Measurements from ENCODE around the gene SIRPA.

SIRPA gene

GRCh38 chr20:1934721-1935573 is 39.7 kb downstream of the SIRPA start:
- H2AFZ ChIP-seq (ENCODE audit: low read depth, low read length): no peak overlapping the region
- no peak overlapping the region for H3K27ac ChIP-seq (ENCODE audit: low read length)
- no peak overlapping the region for H3K4me3 ChIP-seq (ENCODE audit: low read length)
- no peaks in the 10 kb centered on the region for H3K79me2 ChIP-seq (ENCODE audit: low read length)
- peaks cover 16% of the 10 kb centered on the region for H3K36me3 ChIP-seq (replicated peaks; ENCODE audit: low read depth, low read length)
- no peak overlapping the region for H3K4me2 ChIP-seq (ENCODE audit: low read length)
- no peak overlapping the region for H3K9ac ChIP-seq (ENCODE audit: low read length)
- H4K20me1 ChIP-seq (ENCODE audit: insufficient read depth, low read length): no peaks in the 10 kb centered on the region
- TF ChIP-seq CTCF (IDR thresholded peaks at IDR 0.05; ENCODE audit: low read depth, low read length): no peak
- no peak for TF ChIP-seq EZH2phosphoT487 (IDR thresholded peaks at IDR 0.05; ENCODE audit: low read depth)
- no peaks in the 10 kb centered on the region for H3K27me3 ChIP-seq (ENCODE audit: low read depth, low read length)
- H3K4me1 ChIP-seq (ENCODE audit: low read length): no peaks in the 10 kb centered on the region
- H3K9me3 ChIP-seq (ENCODE audit: insufficient read depth, low read length): no peaks in the 10 kb centered on the region

- Histone ChIP-seq H3K4me2 (ENCODE audit: low read length) (no peak overlapping the region), H3K27me3 (ENCODE audit: low read depth, low read length) (no peaks in the 10 kb centered on the region), H3K36me3 (replicated peaks; ENCODE audit: low read depth, low read length) (peaks cover 13% of the 10 kb centered on the region), H3K4me1 (ENCODE audit: low read length) (no peaks in the 10 kb centered on the region), H3K9ac (ENCODE audit: low read length) (no peak overlapping the region), H3K27ac (ENCODE audit: low read length) (no peak overlapping the region), H3K79me2 (ENCODE audit: low read length) (no peaks in the 10 kb centered on the region), H3K4me3 (ENCODE audit: low read length) (no peak overlapping the region), H2AFZ (ENCODE audit: low read depth, low read length) (no peak overlapping the region), H3K9me3 (ENCODE audit: insufficient read depth, low read length) (no peaks in the 10 kb centered on the region), H4K20me1 (ENCODE audit: insufficient read depth, low read length) (no peaks in the 10 kb centered on the region)
- TF ChIP-seq CTCF (IDR thresholded peaks at IDR 0.05; ENCODE audit: low read depth, low read length): no peak
These were observed 40.6 kb downstream of the SIRPA start for GRCh38 chr20:1935696-1936366.

- H4K20me1 ChIP-seq (ENCODE audit: insufficient read depth, low read length): no peaks in the 10 kb centered on the region
- no peak overlapping the region for H3K9ac ChIP-seq (ENCODE audit: low read length)
- no peaks in the 10 kb centered on the region for H3K9me3 ChIP-seq (ENCODE audit: insufficient read depth, low read length)
- H3K4me2 ChIP-seq (ENCODE audit: low read length): no peak overlapping the region
- H3K79me2 ChIP-seq (ENCODE audit: low read length): no peaks in the 10 kb centered on the region
- no peak overlapping the region for H3K27ac ChIP-seq (ENCODE audit: low read length)
- TF ChIP-seq EZH2phosphoT487 (IDR thresholded peaks at IDR 0.05; ENCODE audit: low read depth): no peak
- no peak for TF ChIP-seq CTCF (IDR thresholded peaks at IDR 0.05; ENCODE audit: low read depth, low read length)
- H3K27me3 ChIP-seq (ENCODE audit: low read depth, low read length): no peaks in the 10 kb centered on the region
- H3K36me3 ChIP-seq (replicated peaks; ENCODE audit: low read depth, low read length): peaks cover 11% of the 10 kb centered on the region
- no peaks in the 10 kb centered on the region for H3K4me1 ChIP-seq (ENCODE audit: low read length)
- H2AFZ ChIP-seq (ENCODE audit: low read depth, low read length): no peak overlapping the region
- H3K4me3 ChIP-seq (ENCODE audit: low read length): no peak overlapping the region
These were observed 42.2 kb downstream of the SIRPA start for GRCh38 chr20:1937316-1937976.
